ENCODE results near the gene ART1. TPM values are rescaled to one million over a fixed set of nuclear protein-coding genes. Genes with fewer than 3 reads are reported as not detected.

ART1 gene
- total and polyA plus RNA-seq, 4 donors = not detected

DNA sequence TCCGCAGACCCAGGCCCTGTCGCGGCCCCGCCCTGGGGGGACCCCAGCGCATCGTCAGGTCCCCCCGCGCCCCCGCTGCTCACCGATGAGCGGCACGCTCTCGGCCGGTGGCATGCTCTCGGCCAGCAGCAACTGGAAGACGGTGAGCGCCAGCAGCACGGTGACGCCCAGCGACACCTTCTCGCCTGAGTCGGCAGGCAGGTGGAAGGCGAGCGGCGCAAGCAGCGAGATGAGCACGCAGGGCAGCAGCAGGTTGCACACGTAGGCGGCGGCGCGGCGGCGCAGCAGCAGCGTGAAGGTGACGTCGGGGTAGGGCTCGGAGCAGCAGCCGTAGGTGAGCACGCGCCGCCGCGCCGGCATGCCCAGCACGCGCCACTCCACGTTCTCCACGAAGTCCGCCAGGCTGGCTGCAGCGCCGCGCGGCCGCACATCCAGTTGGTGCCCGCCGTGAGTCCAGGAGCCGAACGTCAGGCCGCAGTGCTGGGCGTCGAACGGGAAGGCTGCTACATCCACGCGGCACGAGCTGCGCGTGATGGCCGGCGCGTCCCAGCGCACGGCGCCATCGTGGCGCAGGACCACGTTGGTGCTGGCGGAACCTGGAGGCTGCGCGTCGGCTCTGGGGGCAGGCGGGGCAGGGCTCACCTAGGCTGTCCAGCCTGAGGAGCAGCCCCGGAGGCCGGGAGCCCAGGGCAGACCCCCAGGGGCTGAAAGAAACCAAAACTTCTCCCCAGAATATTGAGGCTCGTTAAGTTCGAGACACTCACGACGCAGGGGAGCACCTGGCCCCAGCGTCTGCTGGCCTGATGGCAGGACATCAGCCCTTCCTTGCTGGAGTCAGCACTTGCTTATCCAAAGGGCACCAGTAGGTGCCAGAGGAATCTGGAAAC, 22.5 kb downstream of the ART1 start:
- 98% methylated on average over 89 of the region's 89 CpGs for WGBS
- H3K9ac ChIP-seq (ENCODE audit: low read depth in 1 of 2, low read length in 2 of 2) = no peak overlapping the region
- H3K27me3 ChIP-seq (ENCODE audit: control insufficient read depth in 4 of 4, insufficient read depth in 4 of 4, low read length in 3 of 4) = no peaks in the 10 kb centered on the region
- no peaks in the 10 kb centered on the region for H3K4me1 ChIP-seq (ENCODE audit: control insufficient read depth in 4 of 4, insufficient read depth in 4 of 4, low read length in 3 of 4)
- TF ChIP-seq TAF1 (conservative IDR thresholded peaks at IDR 0.05) = no peak
- TF ChIP-seq JUND (IDR thresholded peaks at IDR 0.05) = no peak
- TF ChIP-seq, protein P1, sequence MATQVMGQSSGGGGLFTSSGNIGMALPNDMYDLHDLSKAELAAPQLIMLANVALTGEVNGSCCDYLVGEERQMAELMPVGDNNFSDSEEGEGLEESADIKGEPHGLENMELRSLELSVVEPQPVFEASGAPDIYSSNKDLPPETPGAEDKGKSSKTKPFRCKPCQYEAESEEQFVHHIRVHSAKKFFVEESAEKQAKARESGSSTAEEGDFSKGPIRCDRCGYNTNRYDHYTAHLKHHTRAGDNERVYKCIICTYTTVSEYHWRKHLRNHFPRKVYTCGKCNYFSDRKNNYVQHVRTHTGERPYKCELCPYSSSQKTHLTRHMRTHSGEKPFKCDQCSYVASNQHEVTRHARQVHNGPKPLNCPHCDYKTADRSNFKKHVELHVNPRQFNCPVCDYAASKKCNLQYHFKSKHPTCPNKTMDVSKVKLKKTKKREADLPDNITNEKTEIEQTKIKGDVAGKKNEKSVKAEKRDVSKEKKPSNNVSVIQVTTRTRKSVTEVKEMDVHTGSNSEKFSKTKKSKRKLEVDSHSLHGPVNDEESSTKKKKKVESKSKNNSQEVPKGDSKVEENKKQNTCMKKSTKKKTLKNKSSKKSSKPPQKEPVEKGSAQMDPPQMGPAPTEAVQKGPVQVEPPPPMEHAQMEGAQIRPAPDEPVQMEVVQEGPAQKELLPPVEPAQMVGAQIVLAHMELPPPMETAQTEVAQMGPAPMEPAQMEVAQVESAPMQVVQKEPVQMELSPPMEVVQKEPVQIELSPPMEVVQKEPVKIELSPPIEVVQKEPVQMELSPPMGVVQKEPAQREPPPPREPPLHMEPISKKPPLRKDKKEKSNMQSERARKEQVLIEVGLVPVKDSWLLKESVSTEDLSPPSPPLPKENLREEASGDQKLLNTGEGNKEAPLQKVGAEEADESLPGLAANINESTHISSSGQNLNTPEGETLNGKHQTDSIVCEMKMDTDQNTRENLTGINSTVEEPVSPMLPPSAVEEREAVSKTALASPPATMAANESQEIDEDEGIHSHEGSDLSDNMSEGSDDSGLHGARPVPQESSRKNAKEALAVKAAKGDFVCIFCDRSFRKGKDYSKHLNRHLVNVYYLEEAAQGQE (IDR thresholded peaks at IDR 0.05) = no peak
- no peak for TF ChIP-seq SP1 (IDR thresholded peaks at IDR 0.05)
- TF ChIP-seq FOXA2 (IDR thresholded peaks at IDR 0.05) = no peak
- no peak for TF ChIP-seq MAX (IDR thresholded peaks at IDR 0.05)
- TF ChIP-seq GABPA (IDR thresholded peaks at IDR 0.05 in 1 of 2, conservative IDR thresholded peaks at IDR 0.05 in 1 of 2) = no peak
- no peak for TF ChIP-seq YY1 (IDR thresholded peaks at IDR 0.05)
- TF ChIP-seq, protein P2, sequence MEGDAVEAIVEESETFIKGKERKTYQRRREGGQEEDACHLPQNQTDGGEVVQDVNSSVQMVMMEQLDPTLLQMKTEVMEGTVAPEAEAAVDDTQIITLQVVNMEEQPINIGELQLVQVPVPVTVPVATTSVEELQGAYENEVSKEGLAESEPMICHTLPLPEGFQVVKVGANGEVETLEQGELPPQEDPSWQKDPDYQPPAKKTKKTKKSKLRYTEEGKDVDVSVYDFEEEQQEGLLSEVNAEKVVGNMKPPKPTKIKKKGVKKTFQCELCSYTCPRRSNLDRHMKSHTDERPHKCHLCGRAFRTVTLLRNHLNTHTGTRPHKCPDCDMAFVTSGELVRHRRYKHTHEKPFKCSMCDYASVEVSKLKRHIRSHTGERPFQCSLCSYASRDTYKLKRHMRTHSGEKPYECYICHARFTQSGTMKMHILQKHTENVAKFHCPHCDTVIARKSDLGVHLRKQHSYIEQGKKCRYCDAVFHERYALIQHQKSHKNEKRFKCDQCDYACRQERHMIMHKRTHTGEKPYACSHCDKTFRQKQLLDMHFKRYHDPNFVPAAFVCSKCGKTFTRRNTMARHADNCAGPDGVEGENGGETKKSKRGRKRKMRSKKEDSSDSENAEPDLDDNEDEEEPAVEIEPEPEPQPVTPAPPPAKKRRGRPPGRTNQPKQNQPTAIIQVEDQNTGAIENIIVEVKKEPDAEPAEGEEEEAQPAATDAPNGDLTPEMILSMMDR (IDR thresholded peaks at IDR 0.05; ENCODE audit: low read depth, low read length, missing input control) = no peak
- TF ChIP-seq EGR1 (IDR thresholded peaks at IDR 0.05; ENCODE audit: low read depth in 2 of 2) = no peak
- no peak for TF ChIP-seq NR2F2 (IDR thresholded peaks at IDR 0.05)
- TF ChIP-seq, protein P3, sequence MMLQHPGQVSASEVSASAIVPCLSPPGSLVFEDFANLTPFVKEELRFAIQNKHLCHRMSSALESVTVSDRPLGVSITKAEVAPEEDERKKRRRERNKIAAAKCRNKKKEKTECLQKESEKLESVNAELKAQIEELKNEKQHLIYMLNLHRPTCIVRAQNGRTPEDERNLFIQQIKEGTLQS (IDR thresholded peaks at IDR 0.05) = no peak
- TF ChIP-seq, protein P4, sequence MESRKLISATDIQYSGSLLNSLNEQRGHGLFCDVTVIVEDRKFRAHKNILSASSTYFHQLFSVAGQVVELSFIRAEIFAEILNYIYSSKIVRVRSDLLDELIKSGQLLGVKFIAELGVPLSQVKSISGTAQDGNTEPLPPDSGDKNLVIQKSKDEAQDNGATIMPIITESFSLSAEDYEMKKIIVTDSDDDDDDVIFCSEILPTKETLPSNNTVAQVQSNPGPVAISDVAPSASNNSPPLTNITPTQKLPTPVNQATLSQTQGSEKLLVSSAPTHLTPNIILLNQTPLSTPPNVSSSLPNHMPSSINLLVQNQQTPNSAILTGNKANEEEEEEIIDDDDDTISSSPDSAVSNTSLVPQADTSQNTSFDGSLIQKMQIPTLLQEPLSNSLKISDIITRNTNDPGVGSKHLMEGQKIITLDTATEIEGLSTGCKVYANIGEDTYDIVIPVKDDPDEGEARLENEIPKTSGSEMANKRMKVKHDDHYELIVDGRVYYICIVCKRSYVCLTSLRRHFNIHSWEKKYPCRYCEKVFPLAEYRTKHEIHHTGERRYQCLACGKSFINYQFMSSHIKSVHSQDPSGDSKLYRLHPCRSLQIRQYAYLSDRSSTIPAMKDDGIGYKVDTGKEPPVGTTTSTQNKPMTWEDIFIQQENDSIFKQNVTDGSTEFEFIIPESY (IDR thresholded peaks at IDR 0.05) = no peak
- H3K27ac ChIP-seq (ENCODE audit: low read depth in 1 of 2, low read length in 2 of 2) = no peak overlapping the region
- no peak overlapping the region for H3K4me3 ChIP-seq (ENCODE audit: low read depth in 1 of 3, low read length in 3 of 3)
- peaks cover 10 to 57% (median 20%) of the 10 kb centered on the region in 4 donors for H3K36me3 ChIP-seq (ENCODE audit: control insufficient read depth in 4 of 4, insufficient read depth in 3 of 4, low read depth in 1 of 4, low read length in 3 of 4)
- no peaks in the 10 kb centered on the region for H3K9me3 ChIP-seq (ENCODE audit: control insufficient read depth in 4 of 4, low read length in 3 of 4)
- DNase-seq (ENCODE audit: low spot score) = no peak

GRCh38 chr11:3669128-3669527, 24.2 kb downstream of the ART1 start:
- 96% methylated on average over 7 of the region's 7 CpGs for whole genome bisulfite sequencing
- Histone ChIP-seq H3K27me3 (ENCODE audit: control insufficient read depth in 4 of 4, insufficient read depth in 4 of 4, low read length in 3 of 4) (no peaks in the 10 kb centered on the region), H3K4me3 (ENCODE audit: low read depth in 1 of 3, low read length in 3 of 3) (no peak overlapping the region), H3K36me3 (ENCODE audit: control insufficient read depth in 4 of 4, insufficient read depth in 3 of 4, low read depth in 1 of 4, low read length in 3 of 4) (peaks cover 12 to 72% (median 28%) of the 10 kb centered on the region in 4 donors), H3K27ac (ENCODE audit: low read depth in 1 of 2, low read length in 2 of 2) (no peak overlapping the region), H3K4me1 (ENCODE audit: control insufficient read depth in 4 of 4, insufficient read depth in 4 of 4, low read length in 3 of 4) (no peaks in the 10 kb centered on the region), H3K9me3 (ENCODE audit: control insufficient read depth in 4 of 4, low read length in 3 of 4) (no peaks in the 10 kb centered on the region), H3K9ac (ENCODE audit: low read depth in 1 of 2, low read length in 2 of 2) (no peak overlapping the region)
- no peak for DNase-seq (ENCODE audit: low spot score)
- TF ChIP-seq FOXA1 (IDR thresholded peaks at IDR 0.05) (no peak), JUND (IDR thresholded peaks at IDR 0.05) (no peak), SP1 (IDR thresholded peaks at IDR 0.05) (no peak)
- TF ChIP-seq, protein P3 (IDR thresholded peaks at IDR 0.05) = no peak
- TF ChIP-seq, protein P2 (IDR thresholded peaks at IDR 0.05; ENCODE audit: low read depth, low read length, missing input control) = no peak
